IPS-NIHi7 (cell line): Measurements from ENCODE around the gene CFAP20DC.
"Not testable (repeated sequence)": the region's sequence is repeated elsewhere in the genome, so short reads cannot be mapped to it uniquely, and the experiment has no call there.

Source experiments
- DNase-seq: peaks from one replicate; pipeline ENCODE4 v3.0.0; 2012; ENCODE audit warnings: mixed read lengths; ENCODE audit errors: extremely low spot score

Gene CFAP20DC

DNA sequence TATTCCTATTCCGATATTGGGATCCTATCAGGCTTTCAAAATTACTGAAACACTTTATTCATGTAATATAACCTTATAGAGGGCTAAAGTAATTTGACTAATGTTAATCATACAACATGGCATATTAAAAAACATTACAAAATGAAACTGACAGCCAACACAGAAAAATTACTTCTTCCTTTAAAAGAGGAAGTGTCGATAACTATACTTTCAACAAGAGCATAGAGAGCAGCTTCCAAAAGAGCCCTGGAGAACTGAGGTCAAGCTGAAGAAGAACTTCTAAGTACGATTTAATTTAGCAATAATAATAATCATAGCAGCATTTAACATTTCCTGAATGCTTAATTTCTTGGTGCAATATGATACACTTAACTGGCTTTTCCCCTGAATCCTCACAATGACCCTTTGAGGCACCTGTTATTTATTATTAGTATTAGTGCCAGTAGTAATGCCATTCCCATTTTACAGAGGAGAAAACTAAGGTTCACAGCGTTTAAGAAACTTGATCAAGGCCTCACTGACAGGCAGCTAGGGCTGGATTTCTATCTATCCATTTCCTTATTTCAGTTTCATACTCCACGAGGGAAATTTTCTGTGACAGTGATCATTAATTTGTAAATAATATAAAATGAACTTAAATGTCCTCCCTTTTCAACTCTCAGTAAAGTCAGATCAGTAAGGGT, 181.6 kb downstream of the CFAP20DC start:
- DNase-seq = no peak

DNA sequence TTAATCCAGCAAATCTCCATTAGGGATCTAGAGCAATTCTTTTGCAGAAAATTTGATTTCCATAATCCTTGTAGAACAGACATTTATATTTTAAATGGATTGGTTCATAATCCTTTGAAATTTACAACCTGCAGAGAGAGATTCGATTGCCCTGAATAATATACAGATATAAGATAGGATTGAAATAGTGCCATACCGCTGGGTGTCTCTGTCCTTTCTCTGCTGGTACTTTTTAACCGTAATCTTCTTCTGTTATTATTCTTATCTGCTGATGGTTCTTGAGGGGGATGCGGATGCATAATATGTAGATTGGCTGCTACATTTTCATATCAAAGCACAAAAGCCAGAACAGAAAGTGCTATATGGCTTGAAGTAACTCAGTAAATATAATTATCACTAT, 182.2 kb downstream of the CFAP20DC start:
- no peak for DNase-seq

DNA sequence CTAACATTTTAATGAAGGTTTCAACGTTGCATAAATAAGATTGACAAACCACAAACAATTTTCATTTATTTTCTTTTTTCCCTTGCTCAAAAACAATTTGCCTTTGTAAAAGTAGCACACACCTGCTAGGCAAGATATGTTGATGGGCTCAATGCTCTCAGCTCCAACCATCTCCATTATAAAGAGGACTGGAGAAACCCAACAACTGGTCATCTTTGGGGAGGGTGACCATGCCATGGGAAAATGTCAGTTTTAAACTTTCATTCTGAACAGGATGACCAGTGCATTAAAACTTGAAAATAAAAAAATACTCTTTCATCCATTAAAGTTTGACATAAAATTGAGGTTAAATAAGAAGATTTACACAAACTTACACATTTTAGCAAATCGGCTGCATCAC, 183.7 kb downstream of the CFAP20DC start:
- no peak for DNase-seq

DNA sequence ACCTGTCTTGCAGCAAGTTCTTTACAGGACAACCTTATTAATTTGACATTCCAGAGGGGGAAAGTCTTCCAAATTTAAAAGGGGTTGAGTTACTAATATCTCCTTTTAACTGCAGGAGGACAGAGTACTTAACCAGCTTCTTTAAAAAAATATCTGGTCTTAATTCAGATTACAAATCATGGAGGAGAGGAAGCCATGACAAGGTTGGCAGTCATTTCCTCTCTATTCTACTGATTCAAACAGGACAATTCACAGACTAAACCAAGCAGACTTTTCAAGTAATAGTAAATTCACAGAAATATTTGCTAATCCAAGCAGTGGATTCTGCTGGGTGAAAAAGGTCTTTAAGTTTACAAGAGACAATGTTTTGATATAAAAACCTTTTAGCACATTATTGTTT, 185.3 kb downstream of the CFAP20DC start:
- no peak for DNase-seq

DNA sequence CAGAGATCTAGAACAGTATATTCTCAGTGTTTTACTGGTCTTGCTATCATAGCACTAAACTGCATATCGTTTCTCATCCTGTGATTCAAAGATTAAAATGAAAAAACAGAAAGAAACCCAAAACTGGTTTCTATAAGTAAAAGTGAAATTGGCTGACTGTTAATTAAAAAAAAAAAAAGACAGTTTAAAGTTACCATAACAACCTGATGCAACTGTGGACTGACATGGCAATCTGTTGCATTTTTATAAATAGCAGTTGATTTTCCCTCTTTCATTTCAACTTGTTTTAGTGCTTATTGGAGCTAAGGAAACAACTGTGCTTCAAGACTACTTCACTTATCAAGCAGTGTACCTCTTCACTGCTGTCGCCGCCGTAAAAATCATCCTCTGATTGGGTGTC, 186.6 kb downstream of the CFAP20DC start:
- DNase-seq = no peak

DNA sequence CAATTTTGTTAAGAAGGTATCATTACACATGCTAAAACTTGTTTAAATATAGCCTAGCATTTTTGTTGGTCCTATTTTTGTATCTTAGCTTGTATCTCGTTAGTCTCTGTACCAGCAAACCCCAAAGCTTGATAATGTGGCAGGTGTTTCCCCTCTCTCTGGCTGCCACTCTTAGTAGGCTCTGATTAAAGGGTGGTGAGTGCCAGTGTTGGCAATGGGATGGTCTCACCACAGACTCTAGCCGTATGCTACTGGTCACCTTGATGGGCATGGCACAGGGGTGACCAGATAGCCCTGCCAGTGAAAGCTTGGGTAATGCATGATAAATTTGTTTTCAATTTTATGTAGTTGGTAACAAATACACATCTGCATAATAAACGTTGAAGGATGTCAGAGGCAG, 188.3 kb downstream of the CFAP20DC start:
- DNase-seq = no peak

DNA sequence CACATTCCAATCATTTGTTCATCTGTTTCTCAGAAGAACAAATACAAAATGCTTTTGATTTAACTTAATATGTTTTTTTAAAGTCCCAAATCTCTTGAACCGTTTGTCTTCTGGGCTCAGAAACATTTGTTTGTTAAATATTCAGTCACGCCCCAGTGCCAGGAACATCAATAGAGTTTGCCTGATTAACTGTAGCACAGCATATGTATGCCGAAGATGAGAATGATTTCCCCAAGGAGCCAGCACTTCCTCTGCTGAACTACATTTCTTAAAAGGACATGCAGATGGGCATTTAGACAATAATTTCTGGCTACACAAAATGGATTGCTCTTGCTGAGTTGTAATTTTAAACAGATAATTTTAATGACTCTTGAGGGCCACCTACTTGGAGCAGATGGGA, 191.7 kb downstream of the CFAP20DC start:
- no peak for DNase-seq

DNA sequence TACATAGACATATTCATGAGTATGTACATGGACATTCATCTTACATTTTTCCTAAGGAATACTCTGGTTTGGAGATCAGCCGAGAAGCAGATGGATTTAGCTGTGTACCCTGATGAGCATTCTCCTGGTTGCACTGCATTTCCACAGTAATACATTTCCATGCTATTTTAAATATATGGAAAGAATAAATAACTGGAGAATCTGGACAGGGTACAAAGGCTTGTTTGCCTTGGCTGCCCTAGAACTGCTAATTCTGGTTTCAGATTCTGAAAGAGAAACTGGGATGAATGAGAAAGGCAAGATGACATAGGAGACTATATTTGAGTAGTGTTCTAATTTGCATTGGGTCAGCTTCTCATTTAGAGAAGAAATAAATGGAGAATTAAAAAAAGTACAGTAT, 192.4 kb downstream of the CFAP20DC start:
- DNase-seq = no peak

DNA sequence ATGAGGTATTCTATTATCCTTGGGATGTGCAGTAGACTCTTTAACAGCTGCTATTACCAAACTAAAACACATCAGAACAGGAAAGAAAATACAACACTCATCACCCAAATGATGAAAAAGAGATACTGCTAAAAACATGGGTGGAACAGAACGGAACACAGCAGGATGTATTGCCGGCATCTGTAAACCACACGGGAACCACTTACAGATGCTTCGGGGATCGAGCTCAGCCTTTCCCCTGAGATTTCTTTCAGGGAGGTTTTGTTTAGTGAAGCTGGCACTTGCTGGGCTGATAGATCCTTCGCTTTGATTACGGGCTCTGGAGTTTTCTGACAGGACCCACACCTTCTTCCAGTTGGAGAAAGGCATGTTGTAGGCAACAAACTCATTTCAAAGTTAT, 201.0 kb downstream of the CFAP20DC start:
- DNase-seq = no peak

DNA sequence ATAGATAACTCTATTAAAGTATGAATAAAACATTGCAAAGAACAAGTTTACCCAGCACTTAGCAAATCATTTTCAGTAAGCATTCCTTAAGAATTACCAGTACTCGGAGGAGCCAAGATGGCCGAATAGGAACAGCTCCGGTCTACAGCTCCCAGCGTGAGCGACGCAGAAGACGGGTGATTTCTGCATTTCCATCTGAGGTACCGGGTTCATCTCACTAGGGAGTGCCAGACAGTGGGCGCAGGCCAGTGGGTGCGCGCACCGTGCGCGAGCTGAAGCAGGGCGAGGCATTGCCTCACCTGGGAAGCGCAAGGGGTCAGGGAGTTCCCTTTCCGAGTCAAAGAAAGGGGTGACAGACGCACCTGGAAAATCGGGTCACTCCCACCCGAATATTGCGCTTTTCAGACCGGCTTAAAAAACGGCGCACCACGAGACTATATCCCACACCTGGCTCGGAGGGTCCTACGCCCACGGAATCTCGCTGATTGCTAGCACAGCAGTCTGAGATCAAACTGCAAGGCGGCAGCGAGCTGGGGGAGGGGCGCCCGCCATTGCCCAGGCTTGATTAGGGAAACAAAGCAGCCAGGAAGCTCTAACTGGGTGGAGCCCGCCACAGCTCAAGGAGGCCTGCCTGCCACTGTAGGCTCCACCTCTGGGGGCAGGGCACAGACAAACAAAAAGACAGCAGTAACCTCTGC, 207.6 kb downstream of the CFAP20DC start:
- DNase-seq = not testable (repeated sequence)

DNA sequence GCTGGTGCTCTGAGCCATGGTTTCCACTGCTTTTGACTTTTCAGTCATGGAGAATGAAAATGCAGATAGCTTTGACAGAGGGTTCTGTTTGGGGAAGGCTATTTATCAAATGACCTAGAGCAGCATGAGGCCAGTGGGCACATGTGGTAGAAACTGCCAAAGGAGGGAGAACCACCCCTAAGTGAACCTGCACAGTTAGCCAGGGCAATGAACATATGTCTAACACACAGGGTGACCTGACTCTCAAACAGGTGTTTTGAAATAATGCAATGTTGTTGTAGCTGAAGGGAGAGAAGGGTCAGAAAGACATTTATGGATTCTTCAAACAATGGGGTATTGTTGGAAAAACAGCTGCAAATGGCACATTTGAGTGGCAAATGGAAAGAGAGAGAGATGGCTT, 208.9 kb downstream of the CFAP20DC start:
- DNase-seq = no peak

DNA sequence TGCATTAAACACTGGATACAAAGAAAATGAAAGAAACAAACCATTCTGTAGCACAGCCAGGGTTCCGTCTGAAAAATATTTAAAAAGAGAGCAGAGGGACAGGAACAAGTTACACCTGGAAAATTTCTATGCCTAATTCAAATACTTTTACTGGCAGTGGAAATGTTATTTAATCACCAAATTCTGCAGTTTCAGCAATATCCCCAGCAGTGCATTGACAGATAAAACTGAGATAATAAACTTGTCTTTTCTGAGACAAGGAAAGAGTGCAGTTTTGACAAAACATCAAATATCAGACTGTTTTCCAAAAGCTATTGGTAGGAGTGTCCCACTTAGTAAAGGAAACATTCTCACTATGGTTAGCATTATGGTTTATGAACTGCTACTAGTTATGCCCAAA, 209.9 kb downstream of the CFAP20DC start:
- no peak for DNase-seq

DNA sequence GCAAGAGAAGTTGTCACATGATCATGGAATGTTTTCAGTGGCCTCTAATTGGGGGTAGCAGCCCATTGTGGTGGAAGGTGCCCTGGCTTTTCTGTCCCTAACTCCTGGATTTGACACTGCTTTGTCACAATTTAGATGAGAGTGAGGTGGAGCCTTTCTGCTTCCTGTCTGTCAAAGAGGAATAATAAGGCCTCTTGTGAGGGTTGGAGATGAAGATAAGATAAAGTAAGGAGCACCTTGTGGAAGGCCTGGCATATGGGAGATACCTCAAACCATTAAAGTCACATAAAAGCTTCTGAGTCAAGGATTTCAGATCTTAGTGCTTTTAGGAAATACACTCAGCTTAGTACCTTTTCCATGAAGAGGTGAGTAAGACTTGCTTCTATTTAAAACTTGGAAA, 210.6 kb downstream of the CFAP20DC start:
- no peak for DNase-seq

DNA sequence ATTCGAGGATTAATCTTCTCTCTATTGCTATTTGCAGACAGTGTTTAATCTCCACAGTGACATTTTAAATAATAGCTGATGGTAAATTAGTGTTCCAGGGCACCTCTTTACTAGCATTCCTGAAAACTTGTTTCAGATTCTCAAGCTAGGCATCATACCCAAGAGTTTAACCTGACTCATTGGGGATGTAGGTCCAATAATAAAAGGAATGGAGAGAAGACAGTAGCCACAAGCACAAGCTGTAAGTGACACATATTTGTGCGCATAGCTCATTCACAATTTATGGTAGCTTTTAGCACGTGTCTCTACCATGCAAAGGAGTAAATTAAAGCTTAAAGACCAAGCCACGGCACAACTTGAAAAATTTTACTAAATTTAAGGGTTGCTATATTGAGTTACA, 212.0 kb downstream of the CFAP20DC start:
- DNase-seq = no peak

DNA sequence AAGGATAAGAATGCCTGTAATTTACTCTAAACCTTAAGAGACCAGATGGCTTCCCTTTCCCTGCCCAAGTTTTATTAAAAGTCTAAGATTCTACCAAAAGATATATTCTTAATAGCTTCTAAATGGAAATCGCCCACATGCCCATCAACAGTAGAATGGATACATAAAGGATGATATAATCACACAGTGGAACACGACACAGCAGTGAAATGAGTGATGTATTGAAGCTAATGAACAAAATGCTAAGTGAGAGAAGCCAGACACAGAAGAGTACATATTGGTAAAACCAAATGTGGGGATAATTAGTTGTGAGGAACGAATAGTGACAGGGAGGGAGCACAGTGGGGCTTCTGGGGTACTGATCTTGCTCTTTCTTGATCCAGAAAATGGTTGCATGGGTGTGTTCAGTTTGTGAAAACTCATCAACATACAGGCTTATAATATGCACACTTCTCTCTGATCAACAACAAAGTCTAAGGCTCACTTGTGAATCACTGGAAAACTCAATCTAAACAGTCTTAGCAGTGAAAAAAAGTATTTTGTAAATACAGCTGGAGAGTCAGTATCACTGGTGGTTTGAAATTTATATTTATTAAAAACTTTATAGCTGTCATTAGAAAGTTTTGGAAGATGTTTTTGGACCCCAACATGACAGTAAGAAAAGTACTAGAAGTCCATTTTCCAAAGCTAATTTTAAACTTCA, 212.5 kb downstream of the CFAP20DC start:
- no peak for DNase-seq

DNA sequence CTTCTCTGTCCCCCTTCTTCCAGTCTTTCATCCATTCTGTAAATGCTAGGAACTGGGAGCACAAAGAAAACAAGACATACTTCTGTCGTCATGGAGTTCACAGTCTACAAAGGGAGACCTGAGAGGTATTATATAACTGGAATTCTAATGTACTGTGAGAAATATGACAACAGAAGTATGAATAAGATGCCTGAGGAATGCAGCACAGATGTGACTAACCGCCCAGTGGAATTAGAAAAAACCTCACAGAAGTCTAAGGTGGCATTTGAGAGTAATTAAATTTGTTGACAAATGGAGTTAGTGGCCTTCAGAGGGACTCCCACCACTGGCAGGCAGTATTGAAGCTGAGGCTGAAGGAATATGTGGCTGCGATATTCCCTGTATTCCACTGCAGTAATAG, 214.7 kb downstream of the CFAP20DC start:
- no peak for DNase-seq

DNA sequence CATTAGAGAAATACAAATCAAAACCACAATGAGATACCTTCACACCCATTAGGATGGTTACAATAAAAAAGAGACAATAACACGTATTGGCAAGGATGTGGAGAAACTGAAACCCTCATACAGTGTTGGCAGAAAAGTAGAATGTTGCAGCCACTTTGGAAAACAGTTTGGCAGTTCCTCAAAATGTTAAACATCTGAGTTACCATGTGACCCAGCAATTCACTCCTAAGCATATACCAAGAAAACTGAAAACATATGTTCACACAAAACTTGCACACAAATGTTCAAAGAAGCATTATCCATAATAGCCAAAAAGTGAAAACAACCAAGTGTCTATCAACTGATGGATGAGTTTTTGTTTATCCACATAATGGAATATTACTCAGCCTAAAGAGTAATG, 216.3 kb downstream of the CFAP20DC start:
- DNase-seq = no peak

DNA sequence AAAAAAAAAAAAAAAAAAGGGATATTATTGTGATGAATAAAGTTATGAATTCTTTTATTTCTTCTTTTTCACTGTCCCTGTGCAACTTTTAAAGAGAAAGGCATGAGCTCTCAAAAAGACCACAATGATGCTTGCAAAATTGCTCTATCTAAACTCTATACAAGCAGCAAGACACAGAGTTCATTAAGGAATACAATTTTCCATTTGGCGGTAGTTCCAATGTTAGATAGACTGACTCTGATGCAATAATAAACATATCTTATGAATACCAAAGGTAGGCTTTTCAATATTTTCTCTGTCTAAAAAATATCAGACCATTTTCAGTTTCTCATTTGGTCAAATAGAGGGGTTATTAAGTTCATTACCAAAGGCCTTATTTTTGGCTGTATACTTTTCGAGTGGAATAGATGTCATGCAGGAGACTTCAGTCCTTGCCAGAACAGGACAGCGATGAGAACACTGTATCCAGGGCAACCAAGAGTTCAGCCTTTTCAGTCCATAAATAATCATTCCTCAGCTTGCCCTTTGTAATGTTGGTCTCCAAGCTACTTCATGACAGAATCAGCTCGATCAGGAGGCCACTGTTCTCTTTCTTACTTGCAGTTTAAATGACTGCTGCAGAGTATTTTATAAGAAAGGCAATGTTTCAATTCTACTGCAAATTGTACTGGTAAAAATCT, 220.4 kb downstream of the CFAP20DC start:
- no peak for DNase-seq

DNA sequence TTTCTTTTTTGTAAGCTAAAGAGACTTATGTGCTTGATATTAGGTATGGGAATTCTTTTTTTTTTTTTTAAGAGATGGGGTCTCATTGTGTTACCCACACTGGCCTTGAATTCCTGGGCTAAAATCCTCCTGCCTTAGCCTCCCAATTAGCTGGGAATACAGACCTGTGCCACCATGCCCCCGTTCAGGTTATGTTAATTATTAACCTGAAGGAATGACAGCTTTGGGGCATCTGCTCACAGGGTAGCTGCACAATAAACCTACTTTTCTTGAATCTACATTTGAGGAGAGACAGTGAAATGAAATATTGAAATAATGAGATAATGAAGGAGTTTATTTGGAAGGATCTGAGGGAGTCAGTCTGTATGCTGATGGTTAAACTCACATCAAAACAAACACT, 225.0 kb downstream of the CFAP20DC start:
- DNase-seq = no peak

DNA sequence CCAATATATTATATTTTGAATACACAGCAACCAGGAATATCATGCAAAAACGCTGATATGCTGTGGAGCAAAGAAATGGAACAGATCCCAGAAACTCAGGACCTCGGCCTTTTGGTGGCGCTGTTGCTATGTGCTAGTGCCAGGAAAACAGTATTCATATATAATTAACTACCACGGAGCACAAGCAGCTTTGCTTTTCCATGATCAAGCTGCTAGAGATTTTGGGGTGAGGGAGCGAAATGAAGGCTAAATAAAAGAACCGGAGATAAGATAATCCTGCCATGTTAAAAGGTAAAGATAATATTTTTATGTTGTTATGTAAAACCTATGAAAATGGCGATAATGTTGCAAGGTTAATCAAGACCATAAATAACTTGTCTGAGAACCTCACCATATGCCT, 225.5 kb downstream of the CFAP20DC start:
- DNase-seq = peak; percentile 73

DNA sequence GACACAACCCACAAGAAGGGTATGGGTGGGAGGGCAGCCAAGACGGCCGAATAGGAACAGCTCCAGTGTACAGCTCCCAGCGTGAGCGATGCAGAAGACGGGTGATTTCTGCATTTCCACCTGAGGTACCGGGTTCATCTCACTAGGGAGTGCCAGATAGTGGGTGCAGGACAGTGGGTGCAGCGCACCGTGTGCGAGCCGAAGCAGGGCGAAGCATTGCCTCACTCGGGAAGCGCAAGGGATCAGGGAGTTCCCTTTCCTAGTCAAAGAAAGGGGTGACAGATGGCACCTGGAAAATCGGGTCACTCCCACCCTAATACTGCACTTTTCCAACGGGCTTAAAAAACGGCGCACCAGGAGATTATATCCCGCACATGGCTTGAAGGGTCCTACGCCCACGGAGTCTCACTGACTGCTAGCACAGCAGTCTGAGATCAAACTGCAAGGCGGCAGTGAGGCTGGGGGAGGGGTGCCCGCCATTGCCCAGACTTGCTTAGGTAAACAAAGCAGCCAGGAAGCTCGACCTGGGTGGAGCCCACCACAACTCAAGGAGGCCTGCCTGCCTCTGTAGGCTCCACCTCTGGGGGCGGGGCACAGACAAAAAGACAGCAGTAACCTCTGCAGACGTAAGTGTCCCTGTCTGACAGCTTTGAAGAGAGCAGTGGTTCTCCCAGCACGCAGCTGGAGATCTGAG, 243.1 kb downstream of the CFAP20DC start:
- not testable (repeated sequence) for DNase-seq

DNA sequence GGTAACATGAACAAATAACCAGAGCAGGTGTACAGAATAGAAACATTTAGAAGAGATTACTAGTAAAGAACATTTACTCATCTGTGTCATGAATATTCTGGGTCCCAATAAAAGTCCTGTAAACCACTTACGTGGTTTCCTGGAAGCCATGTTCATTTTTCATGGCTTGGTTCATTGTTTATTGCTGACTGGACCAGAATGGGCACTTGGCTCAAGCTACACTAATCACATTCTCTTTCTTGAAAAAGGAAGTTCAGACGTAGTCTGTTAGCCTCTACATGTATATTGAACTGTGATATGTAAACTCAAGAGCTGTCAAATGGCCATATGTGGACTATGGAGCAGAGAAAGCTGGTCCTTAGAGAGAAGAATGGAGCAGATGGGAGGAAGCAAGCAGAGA, 244.9 kb downstream of the CFAP20DC start:
- DNase-seq = no peak
